ENCODE results near the gene CTNNA1. TPM values are rescaled to one million over a fixed set of nuclear protein-coding genes. Genes with fewer than 3 reads are reported as not detected.

Gene CTNNA1
- total RNA-seq, 1 donor from 2014 or later, result 310 TPM

GRCh38 chr5:138946241-138946623, 193.0 kb downstream of the CTNNA1 start:
- peak in 1 of 2 donors; percentile 64 for DNase-seq (ENCODE audit: low spot score in 2 of 2)
- no peak overlapping the region for H3K27ac ChIP-seq
- H3K27me3 ChIP-seq, result no peaks in the 10 kb centered on the region
- peaks cover 10 to 16% of the 10 kb centered on the region in 2 donors for H3K36me3 ChIP-seq
- H3K4me3 ChIP-seq, result no peak overlapping the region
- TF ChIP-seq CTCF (IDR thresholded peaks at IDR 0.05), result no peak
- H3K9me3 ChIP-seq, result no peaks in the 10 kb centered on the region
- intact Hi-C loops (cut with DNase I), result no loop called here
- H3K4me1 ChIP-seq, result peaks cover 14 to 30% of the 10 kb centered on the region in 2 donors

- Histone ChIP-seq H3K4me3 (no peak overlapping the region), H3K36me3 (peaks cover 10 to 15% of the 10 kb centered on the region in 2 donors), H3K27me3 (no peaks in the 10 kb centered on the region), H3K9me3 (no peaks in the 10 kb centered on the region), H3K4me1 (peaks cover 16 to 37% of the 10 kb centered on the region in 2 donors), H3K27ac (no peak overlapping the region)
- TF ChIP-seq CTCF (IDR thresholded peaks at IDR 0.05), result no peak
- intact Hi-C loops (cut with DNase I), result no loop called here
- peak in 1 of 2 donors; percentile 31 for DNase-seq (ENCODE audit: low spot score in 2 of 2)
These were observed 193.8 kb downstream of the CTNNA1 start for GRCh38 chr5:138946831-138947560.

GRCh38 chr5:138947780-138948179, 194.6 kb downstream of the CTNNA1 start:
- Histone ChIP-seq H3K4me3 (no peak overlapping the region), H3K27ac (no peak overlapping the region), H3K4me1 (peaks cover 23 to 45% of the 10 kb centered on the region in 2 donors), H3K9me3 (no peaks in the 10 kb centered on the region), H3K36me3 (peaks cover 10 to 15% of the 10 kb centered on the region in 2 donors), H3K27me3 (no peaks in the 10 kb centered on the region)
- TF ChIP-seq CTCF (IDR thresholded peaks at IDR 0.05), result no peak
- intact Hi-C loops (cut with DNase I), result no loop called here
- peak in 1 of 2 donors; percentile 9 for DNase-seq (ENCODE audit: low spot score in 2 of 2)

- Histone ChIP-seq H3K36me3 (peaks cover 10 to 15% of the 10 kb centered on the region in 2 donors), H3K27ac (no peak overlapping the region), H3K4me3 (no peak overlapping the region), H3K4me1 (peaks cover 31 to 54% of the 10 kb centered on the region in 2 donors), H3K27me3 (no peaks in the 10 kb centered on the region), H3K9me3 (no peaks in the 10 kb centered on the region)
- peak in 1 of 2 donors; percentile 47 for DNase-seq (ENCODE audit: low spot score in 2 of 2)
- no peak for TF ChIP-seq CTCF (IDR thresholded peaks at IDR 0.05)
- intact Hi-C loops (cut with DNase I), result no loop called here
These were observed 195.4 kb downstream of the CTNNA1 start for GRCh38 chr5:138948471-138949222.

- H3K9me3 ChIP-seq, result no peaks in the 10 kb centered on the region
- H3K4me3 ChIP-seq, result no peak overlapping the region
- no peak for TF ChIP-seq CTCF (IDR thresholded peaks at IDR 0.05)
- intact Hi-C loops (cut with DNase I), result no loop called here
- peaks cover 10 to 15% of the 10 kb centered on the region in 2 donors for H3K36me3 ChIP-seq
- H3K27ac ChIP-seq, result peak overlapping the region in 1 of 2 donors; percentile 48
- no peaks in the 10 kb centered on the region for H3K27me3 ChIP-seq
- peak in 1 of 2 donors; percentile 52 for DNase-seq (ENCODE audit: low spot score in 2 of 2)
- H3K4me1 ChIP-seq, result peaks cover 36 to 58% of the 10 kb centered on the region in 2 donors
These were observed 196.0 kb downstream of the CTNNA1 start for GRCh38 chr5:138949223-138949574.

Data from ascending aorta (tissue), 2 donors.